ENCODE measurements around the gene ACADM. TPM values are rescaled to one million over a fixed set of nuclear protein-coding genes. Genes with fewer than 3 reads are reported as not detected.
"Not testable (repeated sequence)": the region's sequence is repeated elsewhere in the genome, so short reads cannot be mapped to it uniquely, and the experiment has no call there.

ACADM gene
- polyA plus RNA-seq, 3 donors = 7.1 to 32.1 (median 31.3) TPM

- H3K79me2 ChIP-seq (ENCODE audit: insufficient read depth, low read length) = peaks cover 11% of the 10 kb centered on the region
- Mint-ChIP-seq H3K27ac (peak overlapping the region in 2 of 7 donors; percentile 29 to 66), H3K36me3 (peaks cover 45 to 69% of the 10 kb centered on the region in 2 donors), H3K4me1 (no peaks in the 10 kb centered on the region), H3K9me3 (no peaks in the 10 kb centered on the region), H3K4me3 (no peak overlapping the region), H3K27me3 (ENCODE audit: low read depth in 3 of 3) (no peaks in the 10 kb centered on the region)
- H3K27me3 ChIP-seq (ENCODE audit: control insufficient read depth in 2 of 2, insufficient read depth in 2 of 2, low read length in 2 of 2) = no peaks in the 10 kb centered on the region
- H3K4me1 ChIP-seq (ENCODE audit: control insufficient read depth in 1 of 2, insufficient read depth in 2 of 2, low read length in 2 of 2) = no peaks in the 10 kb centered on the region
- H3K36me3 ChIP-seq (replicated peaks in 1 of 2; ENCODE audit: control insufficient read depth in 1 of 2, insufficient read depth in 2 of 2, low read length in 2 of 2) = peaks cover 52 to 67% of the 10 kb centered on the region in 2 donors
- no peak overlapping the region for H3K9ac ChIP-seq (ENCODE audit: insufficient read depth, low read length, poor library complexity, severe bottlenecking)
- 94% methylated on average over 4 of the region's 6 CpGs for WGBS (ENCODE audit: insufficient coverage)
- TF ChIP-seq, protein P1, sequence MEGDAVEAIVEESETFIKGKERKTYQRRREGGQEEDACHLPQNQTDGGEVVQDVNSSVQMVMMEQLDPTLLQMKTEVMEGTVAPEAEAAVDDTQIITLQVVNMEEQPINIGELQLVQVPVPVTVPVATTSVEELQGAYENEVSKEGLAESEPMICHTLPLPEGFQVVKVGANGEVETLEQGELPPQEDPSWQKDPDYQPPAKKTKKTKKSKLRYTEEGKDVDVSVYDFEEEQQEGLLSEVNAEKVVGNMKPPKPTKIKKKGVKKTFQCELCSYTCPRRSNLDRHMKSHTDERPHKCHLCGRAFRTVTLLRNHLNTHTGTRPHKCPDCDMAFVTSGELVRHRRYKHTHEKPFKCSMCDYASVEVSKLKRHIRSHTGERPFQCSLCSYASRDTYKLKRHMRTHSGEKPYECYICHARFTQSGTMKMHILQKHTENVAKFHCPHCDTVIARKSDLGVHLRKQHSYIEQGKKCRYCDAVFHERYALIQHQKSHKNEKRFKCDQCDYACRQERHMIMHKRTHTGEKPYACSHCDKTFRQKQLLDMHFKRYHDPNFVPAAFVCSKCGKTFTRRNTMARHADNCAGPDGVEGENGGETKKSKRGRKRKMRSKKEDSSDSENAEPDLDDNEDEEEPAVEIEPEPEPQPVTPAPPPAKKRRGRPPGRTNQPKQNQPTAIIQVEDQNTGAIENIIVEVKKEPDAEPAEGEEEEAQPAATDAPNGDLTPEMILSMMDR (IDR thresholded peaks at IDR 0.05) = no peak
- DNase-seq = no peak
- no peak overlapping the region for H3K4me3 ChIP-seq (replicated peaks in 1 of 3; ENCODE audit: low read depth in 2 of 3, low read length in 3 of 3)
- H2AFZ ChIP-seq (ENCODE audit: insufficient read depth, low read depth, low read length, poor library complexity, severe bottlenecking) = no peak overlapping the region
- H3K27ac ChIP-seq (ENCODE audit: low read depth in 1 of 2, low read length in 2 of 2) = no peak overlapping the region
- H3K9me3 ChIP-seq (replicated peaks in 1 of 2; ENCODE audit: control insufficient read depth in 1 of 2, insufficient read depth in 1 of 2, low read length in 2 of 2) = no peaks in the 10 kb centered on the region
- no peak overlapping the region for H3K4me2 ChIP-seq (replicated peaks; ENCODE audit: extremely low read depth, low read length, poor library complexity, severe bottlenecking)
- intact Hi-C loops (cut with micrococcal nuclease) = no loop called here
- H4K20me1 ChIP-seq (ENCODE audit: insufficient read depth, low read length) = peaks cover 44% of the 10 kb centered on the region
Observed at GRCh38 chr1:75797273-75797588, 72.7 kb downstream of the ACADM start.

- no peaks in the 10 kb centered on the region for H3K9me3 Mint-ChIP-seq
Observed at GRCh38 chr1:75797606-75798216, 73.2 kb downstream of the ACADM start.

DNA sequence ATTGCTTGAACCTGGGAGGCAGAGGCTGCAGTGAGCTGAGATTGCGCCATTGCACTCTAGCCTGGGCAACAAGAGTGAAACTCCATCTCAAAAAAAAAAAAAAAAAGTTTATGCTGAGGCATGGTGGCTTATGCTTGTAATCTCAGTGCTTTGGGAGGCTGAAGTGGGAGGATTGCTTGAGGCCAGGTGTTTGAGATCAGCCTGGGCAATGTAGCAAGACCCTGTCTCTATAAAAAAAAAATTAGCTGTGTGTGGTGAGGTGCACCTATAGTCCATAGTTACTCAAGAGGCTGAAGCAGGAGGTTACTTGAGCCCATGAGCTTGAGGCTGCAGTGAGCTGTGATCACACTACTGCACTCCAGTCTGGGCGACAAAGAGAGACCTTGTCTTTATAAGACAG, 77.0 kb downstream of the ACADM start:
- H3K27ac Mint-ChIP-seq; H3K9ac ChIP-seq (ENCODE audit: insufficient read depth, low read length, poor library complexity, severe bottlenecking); H3K79me2 ChIP-seq (ENCODE audit: insufficient read depth, low read length); H3K27me3 ChIP-seq (ENCODE audit: control insufficient read depth in 2 of 2, insufficient read depth in 2 of 2, low read length in 2 of 2); H3K4me2 ChIP-seq (replicated peaks; ENCODE audit: extremely low read depth, low read length, poor library complexity, severe bottlenecking); H3K4me1 ChIP-seq (ENCODE audit: control insufficient read depth in 1 of 2, insufficient read depth in 2 of 2, low read length in 2 of 2); intact Hi-C loops (cut with micrococcal nuclease); H3K4me3 Mint-ChIP-seq; H3K4me1 Mint-ChIP-seq; H3K4me3 ChIP-seq (replicated peaks in 1 of 3; ENCODE audit: low read depth in 2 of 3, low read length in 3 of 3); H4K20me1 ChIP-seq (ENCODE audit: insufficient read depth, low read length); H3K9me3 Mint-ChIP-seq; DNase-seq; H3K27ac ChIP-seq (ENCODE audit: low read depth in 1 of 2, low read length in 2 of 2); H2AFZ ChIP-seq (ENCODE audit: insufficient read depth, low read depth, low read length, poor library complexity, severe bottlenecking); H3K27me3 Mint-ChIP-seq (ENCODE audit: low read depth in 3 of 3); H3K9me3 ChIP-seq (replicated peaks in 1 of 2; ENCODE audit: control insufficient read depth in 1 of 2, insufficient read depth in 1 of 2, low read length in 2 of 2): not testable (repeated sequence)
- peaks cover 10 to 25% of the 10 kb centered on the region in 2 donors for H3K36me3 ChIP-seq (replicated peaks in 1 of 2; ENCODE audit: control insufficient read depth in 1 of 2, insufficient read depth in 2 of 2, low read length in 2 of 2)
- WGBS (ENCODE audit: insufficient coverage) = no CpG with 5 or more reads among the region's 2 CpGs
- H3K36me3 Mint-ChIP-seq = peaks cover 12 to 26% of the 10 kb centered on the region in 2 donors

More at GRCh38 chr1:75797606-75798216, 73.2 kb downstream of the ACADM start:
- Histone ChIP-seq H3K9me3 (replicated peaks in 1 of 2; ENCODE audit: control insufficient read depth in 1 of 2, insufficient read depth in 1 of 2, low read length in 2 of 2) (no peaks in the 10 kb centered on the region), H4K20me1 (ENCODE audit: insufficient read depth, low read length) (peaks cover 39% of the 10 kb centered on the region), H3K4me3 (replicated peaks in 1 of 3; ENCODE audit: low read depth in 2 of 3, low read length in 3 of 3) (no peak overlapping the region), H3K27me3 (ENCODE audit: control insufficient read depth in 2 of 2, insufficient read depth in 2 of 2, low read length in 2 of 2) (no peaks in the 10 kb centered on the region), H3K4me1 (ENCODE audit: control insufficient read depth in 1 of 2, insufficient read depth in 2 of 2, low read length in 2 of 2) (no peaks in the 10 kb centered on the region), H3K4me2 (replicated peaks; ENCODE audit: extremely low read depth, low read length, poor library complexity, severe bottlenecking) (no peak overlapping the region), H3K79me2 (ENCODE audit: insufficient read depth, low read length) (peaks cover 11% of the 10 kb centered on the region), H3K36me3 (replicated peaks in 1 of 2; ENCODE audit: control insufficient read depth in 1 of 2, insufficient read depth in 2 of 2, low read length in 2 of 2) (peaks cover 47 to 62% of the 10 kb centered on the region in 2 donors), H3K27ac (ENCODE audit: low read depth in 1 of 2, low read length in 2 of 2) (no peak overlapping the region), H3K9ac (ENCODE audit: insufficient read depth, low read length, poor library complexity, severe bottlenecking) (no peak overlapping the region), H2AFZ (ENCODE audit: insufficient read depth, low read depth, low read length, poor library complexity, severe bottlenecking) (no peak overlapping the region)
- Mint-ChIP-seq H3K27ac (peak overlapping the region in 1 of 7 donors; percentile 46), H3K27me3 (ENCODE audit: low read depth in 3 of 3) (no peaks in the 10 kb centered on the region), H3K4me3 (no peak overlapping the region), H3K36me3 (peaks cover 41 to 64% of the 10 kb centered on the region in 2 donors), H3K4me1 (no peaks in the 10 kb centered on the region)
- WGBS (ENCODE audit: insufficient coverage) = 87% methylated on average over 3 of the region's 13 CpGs
- intact Hi-C loops (cut with micrococcal nuclease) = no loop called here
- TF ChIP-seq, protein P1 (IDR thresholded peaks at IDR 0.05) = no peak
- no peak for DNase-seq

All from CD14-positive monocyte (primary cell).